Caco-2 (cell line): ENCODE data around the gene LARP4. TPM values are rescaled to one million over a fixed set of nuclear protein-coding genes. Genes with fewer than 3 reads are reported as not detected.
"Not testable (repeated sequence)": the region's sequence is repeated elsewhere in the genome, so short reads cannot be mapped to it uniquely, and the experiment has no call there.

ENCODE experiments used
- BruUV-seq: library from RNA; stranded (reverse); fragments of 400-500 nt; replicated peaks from 2 replicates; lab custom pipeline; 2021; lab: Mats Ljungman, UMichigan
- CTCF ChIA-PET: fragments of 300-600 bp; sonication (Branson Sonifier 250); formaldehyde crosslinking; loops from one replicate; lab custom pipeline; 2022; ENCODE audit warnings: antibody characterized with exemption; lab: Charles Lee
- POLR2A ChIA-PET: fragments of 300-600 bp; sonication (Branson Sonifier 250); formaldehyde crosslinking; loops from one replicate; lab custom pipeline; 2022; ENCODE audit warnings: antibody characterized with exemption; lab: Charles Lee
- DNase-seq, 2 experiments: peaks; one replicate each; pipeline versions ENCODE4 v3.0.0 to v3.0.0-alpha.2; 2020 to 2022
- H3K27me3 ChIP-seq: replicated peaks from 2 replicates; pipeline ENCODE4 v1.6.0; 2011; ENCODE audit warnings: low read length; ENCODE audit not compliant: control insufficient read depth, insufficient read depth
- H3K36me3 ChIP-seq: 2 replicates; pipeline ENCODE4 v1.5.1; 2011; ENCODE audit warnings: low read length; ENCODE audit not compliant: control insufficient read depth, insufficient read depth
- H3K4me1 ChIP-seq: fragments of 250-450 bp; sonication (Bioruptor Pico); 2 replicates; pipeline ENCODE4 v1.5.1; 2020; ENCODE audit warnings: mild to moderate bottlenecking
- H3K4me3 ChIP-seq: 2 replicates; pipeline ENCODE4 v1.5.1; 2011; ENCODE audit warnings: low read depth, mild to moderate bottlenecking, control low read depth, low read length
- H3K9me3 ChIP-seq: fragments of 250-450 bp; sonication (Bioruptor Pico); 2 replicates; pipeline ENCODE4 v1.5.1; 2020; ENCODE audit warnings: mild to moderate bottlenecking, moderate library complexity
- H3K27ac Mint-ChIP-seq: one replicate; pipeline ENCODE4 v1.8.0; 2022; ENCODE audit warnings: mixed read lengths; ENCODE audit not compliant: unreplicated experiment
- H3K27me3 Mint-ChIP-seq: one replicate; pipeline ENCODE4 v1.8.0; 2022; ENCODE audit warnings: mixed read lengths; ENCODE audit not compliant: insufficient read depth, unreplicated experiment
- H3K36me3 Mint-ChIP-seq: one replicate; pipeline ENCODE4 v1.8.0; 2022; ENCODE audit warnings: mild to moderate bottlenecking, mixed read lengths; ENCODE audit not compliant: insufficient read depth, unreplicated experiment
- H3K4me1 Mint-ChIP-seq: one replicate; pipeline ENCODE4 v1.8.0; 2022; ENCODE audit warnings: low read depth, mixed read lengths; ENCODE audit not compliant: unreplicated experiment
- H3K4me3 Mint-ChIP-seq: one replicate; pipeline ENCODE4 v1.8.0; 2022; ENCODE audit warnings: mild to moderate bottlenecking, moderate library complexity, mixed read lengths; ENCODE audit not compliant: unreplicated experiment
- H3K9me3 Mint-ChIP-seq: one replicate; pipeline ENCODE4 v1.8.0; 2022; ENCODE audit warnings: mixed read lengths; ENCODE audit not compliant: unreplicated experiment
- CTCF ChIP-seq, 2 experiments: fragments of 200-600 bp in 1 of 2; IDR thresholded peaks; 1 replicate in 1 of 2; 2 replicates in 1 of 2; pipeline versions ENCODE4 v1.5.1 to v1.8.0; 2011 to 2022; ENCODE audit warnings: antibody characterized with exemption in 1 of 2, control low read depth in 1 of 2, inconsistent platforms in 1 of 2, low read depth in 1 of 2, low read length in 1 of 2, mild to moderate bottlenecking in 1 of 2, moderate library complexity in 1 of 2; ENCODE audit not compliant: insufficient read depth in 1 of 2, severe bottlenecking in 1 of 2, unreplicated experiment in 1 of 2
- intact Hi-C: fragments of 100-400 bp; cut with micrococcal nuclease; formaldehyde crosslinking; loops from one replicate; pipeline ENCODE4 v1.10.0; 2022; ENCODE audit not compliant: unreplicated experiment
- total RNA-seq: library from RNA; stranded (reverse); gene quantifications from 2 replicates; pipeline ENCODE4 v1.2.3, GENCODE V29; 2022

The LARP4 gene
- total RNA-seq, 1 experiment from 2014 or later, result 115 TPM

DNA sequence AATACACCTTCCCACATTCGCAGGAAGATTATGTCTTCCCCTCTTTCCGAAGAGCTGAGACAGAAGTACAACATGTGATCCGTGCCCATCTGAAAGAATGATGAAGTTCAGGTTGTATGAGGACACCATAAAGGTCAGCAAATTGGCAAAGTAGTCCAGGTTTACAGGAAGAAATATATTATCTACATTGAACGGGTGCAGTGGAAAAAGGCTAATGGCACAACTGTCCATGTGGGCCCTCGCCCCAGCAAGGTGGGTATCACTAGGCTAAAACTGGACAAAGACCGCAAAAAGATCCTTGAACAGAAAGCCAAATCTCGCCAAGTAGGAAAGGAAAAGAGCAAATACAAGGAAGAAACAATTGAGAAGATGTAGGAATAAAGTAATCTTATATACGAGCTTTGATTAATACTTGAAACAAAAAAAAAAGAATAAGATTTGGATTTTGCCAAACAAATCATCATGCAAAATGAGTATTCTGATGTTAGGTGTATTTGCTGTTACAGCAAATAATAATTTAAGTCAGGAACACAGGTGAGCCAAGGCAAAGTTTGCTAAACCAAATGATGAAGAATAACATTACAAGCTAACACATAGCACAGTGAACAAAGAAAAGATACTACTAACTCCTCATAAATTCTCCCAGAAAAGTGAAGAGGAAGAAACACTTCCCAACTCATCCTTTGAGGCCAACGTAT is 34.8 kb upstream of the LARP4 start:
- ChIA-PET CTCF (interaction anchor here (0.5 kb wide), 1 partner anchor 531 kb away, joined by 3 read pairs; no protein-coding TSS in a partner anchor), POLR2A (no interaction called here)
- H3K4me3 Mint-ChIP-seq, result no peak overlapping the region
- Histone ChIP-seq H3K4me1 (no peaks in the 10 kb centered on the region), H3K36me3 (no peaks in the 10 kb centered on the region), H3K27me3 (no peaks in the 10 kb centered on the region), H3K4me3 (no peak overlapping the region), H3K9me3 (no peaks in the 10 kb centered on the region)
- no peak for TF ChIP-seq CTCF (IDR thresholded peaks at IDR 0.05; ENCODE audit: insufficient read depth in 1 of 2, low read depth in 1 of 2, low read length in 1 of 2, severe bottlenecking in 1 of 2, unreplicated experiment in 1 of 2)
- no peaks in the 10 kb centered on the region for H3K36me3 Mint-ChIP-seq
- no peak overlapping the region for H3K27ac Mint-ChIP-seq
- no peaks in the 10 kb centered on the region for H3K9me3 Mint-ChIP-seq
- DNase-seq, result no peak
- BruUV-seq, result no TSS peak
- no peaks in the 10 kb centered on the region for H3K27me3 Mint-ChIP-seq
- no peaks in the 10 kb centered on the region for H3K4me1 Mint-ChIP-seq
- intact Hi-C loops, result no loop called here

GRCh38 chr12:50370672-50371071 is 30.0 kb upstream of the LARP4 start:
- H3K27me3 Mint-ChIP-seq, POLR2A ChIA-PET: not testable (repeated sequence)

GRCh38 chr12:50375802-50376201 is 24.9 kb upstream of the LARP4 start:
- POLR2A ChIA-PET, result no interaction called here
- no peak overlapping the region for H3K4me3 ChIP-seq
- Mint-ChIP-seq H3K27me3 (no peaks in the 10 kb centered on the region), H3K4me3 (no peak overlapping the region), H3K27ac (no peak overlapping the region), H3K4me1 (no peaks in the 10 kb centered on the region), H3K9me3 (no peaks in the 10 kb centered on the region), H3K36me3 (no peaks in the 10 kb centered on the region)
- DNase-seq, result no peak
- TF ChIP-seq CTCF (IDR thresholded peaks at IDR 0.05; ENCODE audit: insufficient read depth in 1 of 2, low read depth in 1 of 2, low read length in 1 of 2, severe bottlenecking in 1 of 2, unreplicated experiment in 1 of 2), result no peak
- intact Hi-C loops, result no loop called here
- BruUV-seq, result no TSS peak
- H3K36me3 ChIP-seq, result no peaks in the 10 kb centered on the region
- H3K27me3 ChIP-seq, result no peaks in the 10 kb centered on the region
- H3K9me3 ChIP-seq, result no peaks in the 10 kb centered on the region
- H3K4me1 ChIP-seq, result no peaks in the 10 kb centered on the region
- CTCF ChIA-PET, result no interaction called here

More at GRCh38 chr12:50370672-50371071, 30.0 kb upstream of the LARP4 start:
- CTCF ChIA-PET, H3K4me3 ChIP-seq, H3K4me1 Mint-ChIP-seq, BruUV-seq, H3K27ac Mint-ChIP-seq, H3K9me3 Mint-ChIP-seq, H3K27me3 ChIP-seq, H3K36me3 ChIP-seq, H3K4me3 Mint-ChIP-seq, intact Hi-C loops, DNase-seq, H3K4me1 ChIP-seq, H3K36me3 Mint-ChIP-seq, H3K9me3 ChIP-seq: not testable (repeated sequence)
